Erythroblast (primary cell): ENCODE data around the gene PADI2.

ENCODE experiments used
- GATA1 ChIP-seq: IDR thresholded peaks from 2 replicates; pipeline ENCODE4 v1.6.1; 2011; ENCODE audit warnings: low read depth, mild to moderate bottlenecking, control low read depth, low read length, moderate library complexity
- POLR2A ChIP-seq: IDR thresholded peaks from 2 replicates; pipeline ENCODE4 v1.6.1; 2011; ENCODE audit warnings: mild to moderate bottlenecking, low read length

- TF ChIP-seq POLR2A (no peak), GATA1 (no peak)
These were observed 22.4 kb upstream of the PADI2 start for GRCh38 chr1:17141441-17142197.
